ENCODE measurements around the gene STARD13. TPM values are rescaled to one million over a fixed set of nuclear protein-coding genes. Genes with fewer than 3 reads are reported as not detected.

The STARD13 gene
- total and polyA plus RNA-seq, 2 donors (not counting 1 experiment from before 2014, with no cell fraction given) = 0.06 to 0.22 TPM

DNA sequence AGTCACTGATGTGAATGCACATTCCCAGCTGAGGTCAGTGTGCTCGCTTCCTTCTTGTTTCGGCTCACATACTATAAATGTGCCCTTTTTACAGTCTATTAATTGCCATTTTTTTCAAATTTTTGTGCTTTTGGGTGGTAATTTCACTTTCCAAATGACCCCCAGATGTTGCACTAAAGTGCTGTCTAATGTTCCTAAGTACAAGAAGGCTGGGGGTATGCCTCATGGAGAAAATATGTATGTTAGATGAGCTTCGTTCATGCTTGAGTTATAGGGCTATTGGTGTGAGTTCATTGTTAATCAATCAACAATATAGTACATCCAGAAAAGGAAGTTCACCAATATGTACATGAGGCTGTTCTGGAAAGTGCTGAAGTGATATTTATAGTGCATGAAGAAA is 184.7 kb downstream of the STARD13 start:
- no CpG with 5 or more reads among the region's 3 CpGs for WGBS (ENCODE audit: insufficient coverage)
- Histone ChIP-seq H3K36me3 (replicated peaks in 1 of 2; ENCODE audit: control extremely low read depth in 1 of 2, control insufficient read depth in 1 of 2, extremely low read depth in 1 of 2, insufficient read depth in 2 of 2, low read length in 1 of 2) (no peaks in the 10 kb centered on the region), H3K9ac (ENCODE audit: low read length) (no peak overlapping the region), H3K27ac (ENCODE audit: low read length in 2 of 2) (no peak overlapping the region), H3K27me3 (replicated peaks in 1 of 4; ENCODE audit: control extremely low read depth in 1 of 4, control insufficient read depth in 3 of 4, insufficient read depth in 4 of 4, low read length in 3 of 4) (peaks cover 0 to 5% (median 0%) of the 10 kb centered on the region in 4 experiments), H3K4me1 (ENCODE audit: control insufficient read depth in 2 of 2, insufficient read depth in 2 of 2, low read length in 2 of 2) (peaks cover 0 to 8% of the 10 kb centered on the region in 2 donors), H2AFZ (ENCODE audit: insufficient read depth, low read depth, low read length, poor library complexity, severe bottlenecking) (no peak overlapping the region), H3K4me3 (ENCODE audit: control extremely low read depth in 1 of 5, extremely low read depth in 1 of 5, insufficient read depth in 1 of 5, low read depth in 2 of 5, low read length in 4 of 5) (no peak overlapping the region), H4K20me1 (ENCODE audit: control insufficient read depth, insufficient read depth, low read length, poor library complexity, severe bottlenecking) (no peaks in the 10 kb centered on the region), H3K4me2 (replicated peaks; ENCODE audit: low read depth, low read length, poor library complexity, severe bottlenecking) (no peak overlapping the region), H3K79me2 (ENCODE audit: control insufficient read depth, insufficient read depth, low read length) (no peaks in the 10 kb centered on the region), H3K9me3 (ENCODE audit: control extremely low read depth in 1 of 3, control insufficient read depth in 2 of 3, insufficient read depth in 1 of 3, low read length in 2 of 3) (peaks cover 0 to 2% (median 0%) of the 10 kb centered on the region in 3 donors)
- Mint-ChIP-seq H3K27ac (no peak overlapping the region), H3K9me3 (ENCODE audit: insufficient read depth) (no peaks in the 10 kb centered on the region), H3K4me3 (no peak overlapping the region), H3K27me3 (peaks cover 12% of the 10 kb centered on the region), H3K4me1 (peaks cover 10% of the 10 kb centered on the region)
- TF ChIP-seq EZH2 (IDR thresholded peaks at IDR 0.05; ENCODE audit: borderline replicate concordance, insufficient read depth, low read depth, low read length, poor library complexity, severe bottlenecking) (no peak), CTCF (IDR thresholded peaks at IDR 0.05) (no peak)
- DNase-seq (no peak), ATAC-seq (ENCODE audit: low read depth) (no peak)
- intact Hi-C loops (cut with micrococcal nuclease) = no loop called here
- CTCF ChIA-PET = no interaction called here
- POLR2A ChIA-PET = no interaction called here

DNA sequence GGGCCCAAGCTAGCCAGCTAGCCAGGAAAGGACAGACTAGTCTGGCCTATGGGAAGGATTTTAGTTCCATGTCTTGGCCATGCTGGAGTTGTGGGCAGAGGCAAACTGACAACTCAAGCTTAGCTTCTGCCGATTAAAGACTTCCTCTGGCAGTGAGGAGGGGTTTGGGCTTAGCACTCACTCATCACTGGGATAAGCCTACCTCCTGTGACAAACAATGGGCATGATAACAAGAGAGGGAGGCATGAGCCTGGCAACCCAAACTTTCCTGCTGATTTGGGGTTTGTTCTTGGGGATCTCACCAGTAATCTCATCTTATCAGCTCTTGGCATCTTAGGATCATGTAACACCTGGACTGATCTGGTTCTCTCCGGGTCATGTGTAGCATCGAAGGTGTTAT is 185.7 kb downstream of the STARD13 start:
- no CpG with 5 or more reads among the region's 3 CpGs for WGBS (ENCODE audit: insufficient coverage)
- Mint-ChIP-seq H3K9me3 (ENCODE audit: insufficient read depth) (no peaks in the 10 kb centered on the region), H3K4me1 (peaks cover 3% of the 10 kb centered on the region), H3K27me3 (peaks cover 11% of the 10 kb centered on the region), H3K4me3 (no peak overlapping the region), H3K27ac (no peak overlapping the region)
- ATAC-seq (ENCODE audit: low read depth) (no peak), DNase-seq (no peak)
- peaks cover 0 to 2% (median 0%) of the 10 kb centered on the region in 3 donors for H3K9me3 ChIP-seq (ENCODE audit: control extremely low read depth in 1 of 3, control insufficient read depth in 2 of 3, insufficient read depth in 1 of 3, low read length in 2 of 3)
- no peaks in the 10 kb centered on the region for H3K4me1 ChIP-seq (ENCODE audit: control insufficient read depth in 2 of 2, insufficient read depth in 2 of 2, low read length in 2 of 2)
- H3K36me3 ChIP-seq (replicated peaks in 1 of 2; ENCODE audit: control extremely low read depth in 1 of 2, control insufficient read depth in 1 of 2, extremely low read depth in 1 of 2, insufficient read depth in 2 of 2, low read length in 1 of 2) = no peaks in the 10 kb centered on the region
- H4K20me1 ChIP-seq (ENCODE audit: control insufficient read depth, insufficient read depth, low read length, poor library complexity, severe bottlenecking) = no peaks in the 10 kb centered on the region
- POLR2A ChIA-PET = no interaction called here
- no peak overlapping the region for H3K27ac ChIP-seq (ENCODE audit: low read length in 2 of 2)
- peaks cover 0 to 5% (median 0%) of the 10 kb centered on the region in 4 experiments for H3K27me3 ChIP-seq (replicated peaks in 1 of 4; ENCODE audit: control extremely low read depth in 1 of 4, control insufficient read depth in 3 of 4, insufficient read depth in 4 of 4, low read length in 3 of 4)
- CTCF ChIA-PET = interaction anchor here (1.2 kb wide), 1 partner anchor 11 kb away, joined by 3 read pairs; no protein-coding TSS in a partner anchor
- no peak overlapping the region for H3K4me2 ChIP-seq (replicated peaks; ENCODE audit: low read depth, low read length, poor library complexity, severe bottlenecking)
- no peak overlapping the region for H3K4me3 ChIP-seq (ENCODE audit: control extremely low read depth in 1 of 5, extremely low read depth in 1 of 5, insufficient read depth in 1 of 5, low read depth in 2 of 5, low read length in 4 of 5)
- H2AFZ ChIP-seq (ENCODE audit: insufficient read depth, low read depth, low read length, poor library complexity, severe bottlenecking) = no peak overlapping the region
- TF ChIP-seq CTCF (IDR thresholded peaks at IDR 0.05) = no peak
- TF ChIP-seq EZH2 (IDR thresholded peaks at IDR 0.05; ENCODE audit: borderline replicate concordance, insufficient read depth, low read depth, low read length, poor library complexity, severe bottlenecking) = no peak
- intact Hi-C loops (cut with micrococcal nuclease) = no loop called here
- H3K79me2 ChIP-seq (ENCODE audit: control insufficient read depth, insufficient read depth, low read length) = no peaks in the 10 kb centered on the region
- H3K9ac ChIP-seq (ENCODE audit: low read length) = no peak overlapping the region

Measured in B cell (primary cell).